Effector CD4-positive, alpha-beta T cell (primary cell): Measurements from ENCODE around the gene C4orf17. TPM values are rescaled to one million over a fixed set of nuclear protein-coding genes. Genes with fewer than 3 reads are reported as not detected.
A peak's percentile ranks its signal among the peaks of the same experiment; 100 is the strongest.
"Not testable (repeated sequence)": the region's sequence is repeated elsewhere in the genome, so short reads cannot be mapped to it uniquely, and the experiment has no call there.

Experiments used
- DNase-seq: peaks from one replicate; pipeline ENCODE4 v3.0.0-alpha.2; 2020
- total RNA-seq: gene quantifications from one replicate; lab custom pipeline; 2026; lab: John Stamatoyannopoulos, UW

Gene C4orf17
- total RNA-seq = not detected

- DNase-seq = no peak
Measured at GRCh38 chr4:99510721-99511120, at the start of gene C4orf17. C4orf17 (plus strand) TSS chr4:99511021; CDS start chr4:99513082, 2,061 bp downstream.

GRCh38 chr4:99461623-99462401 lies 49.0 kb upstream of the C4orf17 start:
- no peak for DNase-seq

GRCh38 chr4:99462875-99463464 lies 47.9 kb upstream of the C4orf17 start:
- peak; percentile 8 for DNase-seq

- DNase-seq = no peak
Measured at GRCh38 chr4:99463566-99463965, 47.3 kb upstream of the C4orf17 start.

GRCh38 chr4:99467887-99468286 lies 42.9 kb upstream of the C4orf17 start:
- no peak for DNase-seq

- DNase-seq = no peak
Measured at GRCh38 chr4:99468889-99469288, 41.9 kb upstream of the C4orf17 start.

- no peak for DNase-seq
Measured at GRCh38 chr4:99471349-99471748, 39.5 kb upstream of the C4orf17 start.

GRCh38 chr4:99471896-99472295 lies 38.9 kb upstream of the C4orf17 start:
- no peak for DNase-seq

GRCh38 chr4:99473131-99473530 lies 37.7 kb upstream of the C4orf17 start:
- no peak for DNase-seq

GRCh38 chr4:99483636-99484035 lies 27.2 kb upstream of the C4orf17 start:
- no peak for DNase-seq

GRCh38 chr4:99485212-99485611 lies 25.6 kb upstream of the C4orf17 start:
- no peak for DNase-seq

- not testable (repeated sequence) for DNase-seq
Measured at GRCh38 chr4:99486648-99487047, 24.2 kb upstream of the C4orf17 start.

GRCh38 chr4:99490286-99490685 lies 20.5 kb upstream of the C4orf17 start:
- no peak for DNase-seq

- no peak for DNase-seq
Measured at GRCh38 chr4:99504804-99505502, 5.9 kb upstream of the C4orf17 start.

- DNase-seq = no peak
Measured at GRCh38 chr4:99506781-99507180, 4.0 kb upstream of the C4orf17 start.

GRCh38 chr4:99507349-99507748 lies 3.5 kb upstream of the C4orf17 start:
- DNase-seq = no peak

GRCh38 chr4:99507762-99508161 lies 3.1 kb upstream of the C4orf17 start:
- no peak for DNase-seq

- no peak for DNase-seq
Measured at GRCh38 chr4:99518601-99519295, 7.9 kb downstream of the C4orf17 start.

GRCh38 chr4:99529228-99529627 lies 18.4 kb downstream of the C4orf17 start:
- DNase-seq = no peak

GRCh38 chr4:99529956-99530355 lies 19.1 kb downstream of the C4orf17 start:
- DNase-seq = no peak

- not testable (repeated sequence) for DNase-seq
Measured at GRCh38 chr4:99534699-99535098, 23.9 kb downstream of the C4orf17 start.

GRCh38 chr4:99536271-99536670 lies 25.4 kb downstream of the C4orf17 start:
- no peak for DNase-seq

GRCh38 chr4:99536848-99537247 lies 26.0 kb downstream of the C4orf17 start:
- no peak for DNase-seq
